ENCODE measurements around the gene FOSL1. TPM values are rescaled to one million over a fixed set of nuclear protein-coding genes. Genes with fewer than 3 reads are reported as not detected.

Gene FOSL1
- total and polyA plus RNA-seq, 2 donors from 2014 or later: 0.37 to 3.2 TPM

DNA sequence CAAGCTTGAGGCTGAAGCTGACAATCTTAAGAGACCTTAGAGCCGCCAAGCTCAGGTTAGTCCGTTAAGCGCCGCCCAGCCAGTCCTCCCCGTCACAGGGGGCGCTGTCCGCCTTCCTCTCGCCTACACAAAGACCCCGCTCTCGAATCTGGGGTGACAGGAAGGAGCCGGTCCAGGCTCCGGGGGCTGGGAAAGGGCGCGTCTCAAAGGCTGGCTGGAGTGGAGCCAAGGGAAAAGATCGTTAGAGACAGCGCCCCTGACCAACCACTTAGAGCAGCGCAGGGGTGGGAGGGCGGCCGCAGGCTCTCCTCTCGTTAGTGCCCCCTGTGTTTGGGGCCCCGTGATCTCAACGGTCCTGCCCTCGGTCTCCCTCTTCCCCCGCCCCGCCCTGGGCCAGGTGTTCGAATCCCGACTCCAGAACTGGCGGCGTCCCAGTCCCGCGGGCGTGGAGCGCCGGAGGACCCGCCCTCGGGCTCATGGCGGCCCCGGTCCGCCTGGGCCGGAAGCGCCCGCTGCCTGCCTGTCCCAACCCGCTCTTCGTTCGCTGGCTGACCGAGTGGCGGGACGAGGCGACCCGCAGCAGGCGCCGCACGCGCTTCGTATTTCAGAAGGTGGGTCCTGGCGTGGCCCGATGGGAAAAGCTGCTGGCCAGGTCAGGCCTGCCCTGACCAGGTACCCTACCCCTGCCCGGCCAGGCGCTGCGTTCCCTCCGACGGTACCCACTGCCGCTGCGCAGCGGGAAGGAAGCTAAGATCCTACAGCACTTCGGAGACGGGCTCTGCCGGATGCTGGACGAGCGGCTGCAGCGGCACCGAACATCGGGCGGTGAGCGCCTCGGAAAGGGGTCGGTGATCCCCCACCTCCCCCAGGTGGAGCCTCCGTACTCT, 39.7 kb downstream of the FOSL1 start, which contains the start of gene MUS81:
Gene MUS81, plus strand, starts transcription at position 156 of the 887 bp plus-strand sequence. Its CDS starts 321 bp downstream, at position 477.
- Histone ChIP-seq H3K4me1 (ENCODE audit: control insufficient read depth in 2 of 3, insufficient read depth in 2 of 3, low read depth in 1 of 3, low read length in 3 of 3) (peaks cover 0 to 31% (median 25%) of the 10 kb centered on the region in 3 donors), H3K36me3 (ENCODE audit: control insufficient read depth in 2 of 3, insufficient read depth in 3 of 3, low read length in 3 of 3) (peaks cover 3 to 31% (median 24%) of the 10 kb centered on the region in 3 donors), H3K27ac (ENCODE audit: low read depth in 2 of 2, low read length in 2 of 2) (peak within 1 kb of the TSS; percentile 98 to 100), H3K9ac (ENCODE audit: low read length in 3 of 3) (peak within 1 kb of the TSS; percentile 59 to 100 (median 92)), H3K27me3 (ENCODE audit: control insufficient read depth, insufficient read depth, low read length) (no peaks in the 10 kb centered on the region), H3K9me3 (ENCODE audit: control insufficient read depth in 2 of 3, insufficient read depth in 1 of 3, low read length in 3 of 3) (no peaks in the 10 kb centered on the region), H3K4me3 (ENCODE audit: low read length in 3 of 3) (peak within 1 kb of the TSS; percentile 75 to 96 (median 77))
- DNase-seq (peak; percentile 98 to 99 (median 98)), FAIRE-seq (no peak)
- intact Hi-C loops (cut with DNase I): no loop called here
- TF ChIP-seq, protein P1, sequence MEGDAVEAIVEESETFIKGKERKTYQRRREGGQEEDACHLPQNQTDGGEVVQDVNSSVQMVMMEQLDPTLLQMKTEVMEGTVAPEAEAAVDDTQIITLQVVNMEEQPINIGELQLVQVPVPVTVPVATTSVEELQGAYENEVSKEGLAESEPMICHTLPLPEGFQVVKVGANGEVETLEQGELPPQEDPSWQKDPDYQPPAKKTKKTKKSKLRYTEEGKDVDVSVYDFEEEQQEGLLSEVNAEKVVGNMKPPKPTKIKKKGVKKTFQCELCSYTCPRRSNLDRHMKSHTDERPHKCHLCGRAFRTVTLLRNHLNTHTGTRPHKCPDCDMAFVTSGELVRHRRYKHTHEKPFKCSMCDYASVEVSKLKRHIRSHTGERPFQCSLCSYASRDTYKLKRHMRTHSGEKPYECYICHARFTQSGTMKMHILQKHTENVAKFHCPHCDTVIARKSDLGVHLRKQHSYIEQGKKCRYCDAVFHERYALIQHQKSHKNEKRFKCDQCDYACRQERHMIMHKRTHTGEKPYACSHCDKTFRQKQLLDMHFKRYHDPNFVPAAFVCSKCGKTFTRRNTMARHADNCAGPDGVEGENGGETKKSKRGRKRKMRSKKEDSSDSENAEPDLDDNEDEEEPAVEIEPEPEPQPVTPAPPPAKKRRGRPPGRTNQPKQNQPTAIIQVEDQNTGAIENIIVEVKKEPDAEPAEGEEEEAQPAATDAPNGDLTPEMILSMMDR (IDR thresholded peaks at IDR 0.05; ENCODE audit: borderline replicate concordance, extremely low read depth, insufficient read depth): peak; percentile 87

- Histone ChIP-seq H3K27me3 (ENCODE audit: control insufficient read depth, insufficient read depth, low read length) (no peaks in the 10 kb centered on the region), H3K9ac (ENCODE audit: low read length in 3 of 3) (peak overlapping the region; percentile 28 to 100 (median 92)), H3K4me3 (ENCODE audit: low read length in 3 of 3) (peak overlapping the region; percentile 66 to 96 (median 75)), H3K4me1 (ENCODE audit: control insufficient read depth in 2 of 3, insufficient read depth in 2 of 3, low read depth in 1 of 3, low read length in 3 of 3) (peaks cover 0 to 31% (median 25%) of the 10 kb centered on the region in 3 donors), H3K27ac (ENCODE audit: low read depth in 2 of 2, low read length in 2 of 2) (peak overlapping the region; percentile 98 to 100), H3K9me3 (ENCODE audit: control insufficient read depth in 2 of 3, insufficient read depth in 1 of 3, low read length in 3 of 3) (no peaks in the 10 kb centered on the region), H3K36me3 (ENCODE audit: control insufficient read depth in 2 of 3, insufficient read depth in 3 of 3, low read length in 3 of 3) (peaks cover 6 to 31% (median 22%) of the 10 kb centered on the region in 3 donors)
- intact Hi-C loops (cut with DNase I): no loop called here
- TF ChIP-seq, protein P1 (IDR thresholded peaks at IDR 0.05; ENCODE audit: borderline replicate concordance, extremely low read depth, insufficient read depth): no peak
- DNase-seq (no peak), FAIRE-seq (no peak)
Measured at GRCh38 chr11:65859812-65860277, 40.3 kb downstream of the FOSL1 start.

- H3K27me3 ChIP-seq (ENCODE audit: control insufficient read depth, insufficient read depth, low read length): no peaks in the 10 kb centered on the region
- DNase-seq (peak; percentile 98 to 100 (median 99)), FAIRE-seq (no peak)
- H3K27ac ChIP-seq (ENCODE audit: low read depth in 2 of 2, low read length in 2 of 2): peak overlapping the region; percentile 98 to 100
- TF ChIP-seq, protein P1 (IDR thresholded peaks at IDR 0.05; ENCODE audit: borderline replicate concordance, extremely low read depth, insufficient read depth): peak; percentile 0
- H3K36me3 ChIP-seq (ENCODE audit: control insufficient read depth in 2 of 3, insufficient read depth in 3 of 3, low read length in 3 of 3): peaks cover 9 to 31% (median 20%) of the 10 kb centered on the region in 3 donors
- H3K4me1 ChIP-seq (ENCODE audit: control insufficient read depth in 2 of 3, insufficient read depth in 2 of 3, low read depth in 1 of 3, low read length in 3 of 3): peaks cover 0 to 31% (median 26%) of the 10 kb centered on the region in 3 donors
- H3K9ac ChIP-seq (ENCODE audit: low read length in 3 of 3): peak overlapping the region; percentile 28 to 100 (median 92)
- no peaks in the 10 kb centered on the region for H3K9me3 ChIP-seq (ENCODE audit: control insufficient read depth in 2 of 3, insufficient read depth in 1 of 3, low read length in 3 of 3)
- intact Hi-C loops (cut with DNase I): no loop called here
- H3K4me3 ChIP-seq (ENCODE audit: low read length in 3 of 3): peak overlapping the region; percentile 77 to 96 (median 80)
Measured at GRCh38 chr11:65859095-65859811, 40.9 kb downstream of the FOSL1 start.
